ENCODE results near the gene HTT. TPM values are rescaled to one million over a fixed set of nuclear protein-coding genes. Genes with fewer than 3 reads are reported as not detected.

The HTT gene
- total RNA-seq, 4 donors from 2014 or later: 28.9 to 141 (median 42.0) TPM

- TF ChIP-seq CTCF (IDR thresholded peaks at IDR 0.05): no peak
- TF ChIP-seq POLR2A (IDR thresholded peaks at IDR 0.05): no peak
- intact Hi-C loops (cut with DNase I; ENCODE audit: low total_unique reads): no loop called here
- H3K4me3 ChIP-seq (ENCODE audit: low read depth, poor library complexity, severe bottlenecking): no peak overlapping the region
- peak in 1 of 2 donors; percentile 68 for DNase-seq (ENCODE audit: low spot score in 2 of 2)
- 58 to 69% methylated on average over 13 to 18 of the region's 18 CpGs for WGBS, 2 donors
Measured at GRCh38 chr4:3267576-3268394, 193.3 kb downstream of the HTT start.

GRCh38 chr4:3268395-3269104 lies 194.1 kb downstream of the HTT start:
- intact Hi-C loops (cut with DNase I; ENCODE audit: low total_unique reads): no loop called here
- peak in 1 of 2 donors; percentile 42 for DNase-seq (ENCODE audit: low spot score in 2 of 2)
- no peak overlapping the region for H3K4me3 ChIP-seq (ENCODE audit: low read depth, poor library complexity, severe bottlenecking)
- TF ChIP-seq CTCF (IDR thresholded peaks at IDR 0.05): no peak
- TF ChIP-seq POLR2A (IDR thresholded peaks at IDR 0.05): no peak
- 71 to 83% methylated on average over 16 to 17 of the region's 17 CpGs for WGBS, 2 donors

GRCh38 chr4:3269105-3269927 lies 194.8 kb downstream of the HTT start:
- peak in 1 of 2 donors; percentile 79 for DNase-seq (ENCODE audit: low spot score in 2 of 2)
- intact Hi-C loops (cut with DNase I; ENCODE audit: low total_unique reads): no loop called here
- WGBS, 2 donors: 72 to 74% methylated on average over 18 to 25 of the region's 25 CpGs
- TF ChIP-seq CTCF (IDR thresholded peaks at IDR 0.05): no peak
- TF ChIP-seq POLR2A (IDR thresholded peaks at IDR 0.05): no peak
- no peak overlapping the region for H3K4me3 ChIP-seq (ENCODE audit: low read depth, poor library complexity, severe bottlenecking)

GRCh38 chr4:3269991-3270611 lies 195.6 kb downstream of the HTT start:
- TF ChIP-seq POLR2A (IDR thresholded peaks at IDR 0.05): no peak
- TF ChIP-seq CTCF (IDR thresholded peaks at IDR 0.05): no peak
- intact Hi-C loops (cut with DNase I; ENCODE audit: low total_unique reads): no loop called here
- WGBS, 2 donors: 72 to 73% methylated on average over 13 to 16 of the region's 17 CpGs
- DNase-seq (ENCODE audit: low spot score in 2 of 2): peak in 1 of 2 donors; percentile 79
- no peak overlapping the region for H3K4me3 ChIP-seq (ENCODE audit: low read depth, poor library complexity, severe bottlenecking)

- 77 to 80% methylated on average over 14 of the region's 14 CpGs for WGBS, 2 donors
- TF ChIP-seq POLR2A (IDR thresholded peaks at IDR 0.05) (no peak), CTCF (IDR thresholded peaks at IDR 0.05) (no peak)
- DNase-seq (ENCODE audit: low spot score in 2 of 2): peak in 1 of 2 donors; percentile 42
- intact Hi-C loops (cut with DNase I; ENCODE audit: low total_unique reads): no loop called here
- no peak overlapping the region for H3K4me3 ChIP-seq (ENCODE audit: low read depth, poor library complexity, severe bottlenecking)
Measured at GRCh38 chr4:3271131-3271530, 196.7 kb downstream of the HTT start.

All from lower leg skin (tissue), 4 donors.